Measurements from ENCODE around the gene ZNF133. TPM values are rescaled to one million over a fixed set of nuclear protein-coding genes. Genes with fewer than 3 reads are reported as not detected.

The ZNF133 gene
- polyA plus RNA-seq, 1 donor: 22.1 TPM

GRCh38 chr20:18359854-18360253 lies 71.5 kb downstream of the ZNF133 start:
- Histone ChIP-seq H3K27me3 (ENCODE audit: control insufficient read depth, insufficient read depth, low read length) (peaks cover 3% of the 10 kb centered on the region), H3K4me1 (ENCODE audit: control insufficient read depth, insufficient read depth, low read length) (peaks cover 9% of the 10 kb centered on the region), H3K4me3 (ENCODE audit: low read length) (no peak overlapping the region), H3K9me3 (ENCODE audit: control insufficient read depth, low read depth, low read length) (peaks cover 6% of the 10 kb centered on the region), H3K27ac (ENCODE audit: low read length) (no peak overlapping the region), H3K36me3 (ENCODE audit: control insufficient read depth, insufficient read depth, low read length) (no peaks in the 10 kb centered on the region)
- no CpG with 5 or more reads among the region's 1 CpG for WGBS (ENCODE audit: insufficient coverage, low lambda C conversion rate)
- DNase-seq: no peak

- H3K4me3 ChIP-seq (ENCODE audit: low read length): no peak overlapping the region
- no peaks in the 10 kb centered on the region for H3K36me3 ChIP-seq (ENCODE audit: control insufficient read depth, insufficient read depth, low read length)
- H3K27ac ChIP-seq (ENCODE audit: low read length): peak overlapping the region; percentile 54
- peaks cover 9% of the 10 kb centered on the region for H3K4me1 ChIP-seq (ENCODE audit: control insufficient read depth, insufficient read depth, low read length)
- H3K27me3 ChIP-seq (ENCODE audit: control insufficient read depth, insufficient read depth, low read length): peaks cover 3% of the 10 kb centered on the region
- peak; percentile 84 to 86 for DNase-seq
- no peaks in the 10 kb centered on the region for H3K9me3 ChIP-seq (ENCODE audit: control insufficient read depth, low read depth, low read length)
- no CpG with 5 or more reads among the region's 1 CpG for WGBS (ENCODE audit: insufficient coverage, low lambda C conversion rate)
Observed at GRCh38 chr20:18360635-18361034, 72.3 kb downstream of the ZNF133 start.

DNA sequence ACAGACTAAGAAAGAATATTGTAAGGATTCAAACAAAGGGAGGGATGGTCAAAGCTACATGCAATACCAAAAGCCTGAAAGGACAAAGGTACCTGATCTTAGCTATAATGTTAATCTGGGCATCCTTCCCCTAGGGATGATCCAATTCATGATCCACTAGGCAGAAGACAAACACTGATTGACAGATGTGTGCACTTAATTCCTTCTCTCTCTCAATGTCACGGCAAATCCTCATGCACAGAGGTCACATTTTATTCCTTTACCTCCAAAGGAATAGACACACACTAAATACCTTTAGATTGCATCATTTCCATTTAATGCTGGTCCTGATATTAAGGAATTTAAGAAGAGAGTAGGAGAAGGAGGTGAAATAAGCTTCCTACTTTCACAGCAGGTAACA lies 73.4 kb downstream of the ZNF133 start:
- no CpG with 5 or more reads among the region's 1 CpG for WGBS (ENCODE audit: insufficient coverage, low lambda C conversion rate)
- Histone ChIP-seq H3K36me3 (ENCODE audit: control insufficient read depth, insufficient read depth, low read length) (no peaks in the 10 kb centered on the region), H3K27me3 (ENCODE audit: control insufficient read depth, insufficient read depth, low read length) (peaks cover 3% of the 10 kb centered on the region), H3K4me1 (ENCODE audit: control insufficient read depth, insufficient read depth, low read length) (peaks cover 9% of the 10 kb centered on the region), H3K4me3 (ENCODE audit: low read length) (no peak overlapping the region), H3K9me3 (ENCODE audit: control insufficient read depth, low read depth, low read length) (no peaks in the 10 kb centered on the region), H3K27ac (ENCODE audit: low read length) (no peak overlapping the region)
- DNase-seq: peak in 1 of 2 donors; percentile 6

DNA sequence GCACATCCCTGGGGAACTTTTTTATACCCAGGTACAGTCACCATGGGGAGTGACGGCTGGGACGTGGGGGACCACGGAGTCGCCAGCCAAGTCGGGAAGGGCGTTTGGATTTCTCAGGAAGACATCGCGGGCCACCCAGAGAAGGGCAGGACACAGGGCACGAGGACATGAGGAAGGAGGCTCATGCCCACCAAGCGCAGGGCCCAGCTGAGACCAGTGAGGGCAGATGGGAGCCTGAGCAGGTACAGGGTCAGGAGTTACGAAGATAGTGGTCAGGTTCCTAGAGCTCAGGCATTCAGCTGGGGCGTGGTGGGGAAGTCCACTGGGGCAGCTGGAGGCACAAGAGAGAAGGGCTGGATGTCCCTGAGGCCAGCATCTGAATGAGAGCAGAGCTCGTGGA lies 74.6 kb downstream of the ZNF133 start:
- Histone ChIP-seq H3K9me3 (ENCODE audit: control insufficient read depth, low read depth, low read length) (no peaks in the 10 kb centered on the region), H3K4me3 (ENCODE audit: low read length) (no peak overlapping the region), H3K27ac (ENCODE audit: low read length) (no peak overlapping the region), H3K27me3 (ENCODE audit: control insufficient read depth, insufficient read depth, low read length) (no peaks in the 10 kb centered on the region), H3K4me1 (ENCODE audit: control insufficient read depth, insufficient read depth, low read length) (peaks cover 9% of the 10 kb centered on the region), H3K36me3 (ENCODE audit: control insufficient read depth, insufficient read depth, low read length) (no peaks in the 10 kb centered on the region)
- whole genome bisulfite sequencing (ENCODE audit: insufficient coverage, low lambda C conversion rate): 86% methylated on average over 1 of the region's 13 CpGs
- DNase-seq: no peak

- no peak for DNase-seq
- H3K4me1 ChIP-seq (ENCODE audit: control insufficient read depth, insufficient read depth, low read length): peaks cover 9% of the 10 kb centered on the region
- H3K27me3 ChIP-seq (ENCODE audit: control insufficient read depth, insufficient read depth, low read length): no peaks in the 10 kb centered on the region
- no peak overlapping the region for H3K4me3 ChIP-seq (ENCODE audit: low read length)
- H3K36me3 ChIP-seq (ENCODE audit: control insufficient read depth, insufficient read depth, low read length): no peaks in the 10 kb centered on the region
- no peaks in the 10 kb centered on the region for H3K9me3 ChIP-seq (ENCODE audit: control insufficient read depth, low read depth, low read length)
- WGBS (ENCODE audit: insufficient coverage, low lambda C conversion rate): no CpG with 5 or more reads among the region's 2 CpGs
- no peak overlapping the region for H3K27ac ChIP-seq (ENCODE audit: low read length)
Observed at GRCh38 chr20:18363708-18364107, 75.4 kb downstream of the ZNF133 start.

DNA sequence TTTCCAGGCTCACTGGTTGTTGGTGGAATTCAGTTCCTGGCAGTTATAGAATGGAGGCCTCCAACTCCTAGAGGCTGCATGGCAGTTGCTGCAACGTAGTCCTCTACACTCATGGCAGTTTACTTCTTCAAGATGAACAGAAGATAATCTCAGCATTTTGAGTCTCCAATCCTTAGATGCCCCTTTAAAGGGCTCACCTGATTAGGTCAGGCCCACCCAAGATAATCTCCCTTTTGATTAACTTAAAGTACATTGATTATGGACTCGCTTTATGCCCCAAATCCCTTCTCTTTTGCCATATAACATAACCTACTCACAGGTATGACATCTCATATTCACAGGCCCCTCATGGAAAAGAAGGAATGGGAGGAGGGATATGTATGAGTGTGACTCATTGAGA lies 76.4 kb downstream of the ZNF133 start:
- peaks cover 9% of the 10 kb centered on the region for H3K4me1 ChIP-seq (ENCODE audit: control insufficient read depth, insufficient read depth, low read length)
- DNase-seq: no peak
- no peak overlapping the region for H3K27ac ChIP-seq (ENCODE audit: low read length)
- WGBS (ENCODE audit: insufficient coverage, low lambda C conversion rate): no CpG with 5 or more reads among the region's 2 CpGs
- H3K27me3 ChIP-seq (ENCODE audit: control insufficient read depth, insufficient read depth, low read length): no peaks in the 10 kb centered on the region
- H3K9me3 ChIP-seq (ENCODE audit: control insufficient read depth, low read depth, low read length): no peaks in the 10 kb centered on the region
- H3K36me3 ChIP-seq (ENCODE audit: control insufficient read depth, insufficient read depth, low read length): no peaks in the 10 kb centered on the region
- H3K4me3 ChIP-seq (ENCODE audit: low read length): no peak overlapping the region

Other genes with a start within 250 kb of the ZNF133 start
- gene OVOL2, start 230.6 kb upstream of the ZNF133 start, polyA plus RNA-seq: 4.4 TPM
- gene KAT14, start 150.7 kb upstream of the ZNF133 start, polyA plus RNA-seq: 20.3 TPM
- 22.6 TPM for gene PET117, start 150.7 kb upstream of the ZNF133 start, polyA plus RNA-seq
- 2.4 TPM for gene DZANK1, start 178.5 kb downstream of the ZNF133 start, polyA plus RNA-seq
- 10.6 TPM for gene POLR3F, start 178.9 kb downstream of the ZNF133 start, polyA plus RNA-seq
- gene RBBP9, start 208.7 kb downstream of the ZNF133 start, polyA plus RNA-seq: 22.5 TPM
- gene SEC23B, start 219.4 kb downstream of the ZNF133 start, polyA plus RNA-seq: 33.5 TPM